Keratinocyte (primary cell): ENCODE data around the gene RESP18. TPM values are rescaled to one million over a fixed set of nuclear protein-coding genes. Genes with fewer than 3 reads are reported as not detected.

ENCODE experiments used
- DNase-seq: peaks from one replicate; pipeline ENCODE4 v3.0.0-alpha.2; 2011; ENCODE audit warnings: low read depth, missing footprints, low spot score
- FAIRE-seq: peaks from 2 replicates; lab custom pipeline; 2011; peaks lifted over from hg19 to GRCh38; lab: Jason Lieb, UNC
- H2AFZ ChIP-seq: 2 replicates; pipeline ENCODE4 v1.6.0; 2012; ENCODE audit warnings: low read length, control low read depth, inconsistent platforms; ENCODE audit not compliant: control insufficient read depth
- H3K27ac ChIP-seq: 2 replicates; pipeline ENCODE4 v1.5.1; 2011; ENCODE audit warnings: low read length; ENCODE audit not compliant: control insufficient read depth, insufficient read depth
- H3K27me3 ChIP-seq: 3 replicates; pipeline ENCODE4 v1.6.0; 2011; ENCODE audit warnings: low read length; ENCODE audit not compliant: control insufficient read depth, insufficient read depth; ENCODE audit errors: extremely low read depth
- H3K36me3 ChIP-seq, 2 experiments: 2 replicates in 1 of 2; 3 replicates in 1 of 2; pipeline ENCODE4 v1.5.1; 2011; ENCODE audit warnings: low read length in 2 of 2, mild to moderate bottlenecking in 1 of 2; ENCODE audit not compliant: control insufficient read depth in 2 of 2, insufficient read depth in 2 of 2; ENCODE audit errors: extremely low read depth in 1 of 2
- H3K4me1 ChIP-seq: 3 replicates; pipeline ENCODE4 v1.5.1; 2011; ENCODE audit warnings: low read length; ENCODE audit not compliant: control insufficient read depth, insufficient read depth; ENCODE audit errors: extremely low read depth
- H3K4me2 ChIP-seq: 3 replicates; pipeline ENCODE4 v1.6.0; 2011; ENCODE audit warnings: low read depth, low read length; ENCODE audit not compliant: control insufficient read depth, insufficient read depth; ENCODE audit errors: extremely low read depth
- H3K4me3 ChIP-seq, 3 experiments: fragments of 200-600 bp in 1 of 3; sonication (generic) in 1 of 3; 2 replicates in 2 of 3; 3 replicates in 1 of 3; pipeline ENCODE4 v1.5.1; 2011 to 2016; ENCODE audit warnings: low read length in 3 of 3, mild to moderate bottlenecking in 3 of 3, control low read depth in 2 of 3, inconsistent platforms in 1 of 3, low read depth in 1 of 3, mixed read lengths in 1 of 3, mixed run types in 1 of 3, moderate library complexity in 1 of 3; ENCODE audit not compliant: control insufficient read depth in 2 of 3, insufficient read depth in 2 of 3; ENCODE audit errors: extremely low read depth in 1 of 3
- H3K79me2 ChIP-seq: 2 replicates; pipeline ENCODE4 v1.6.0; 2012; ENCODE audit warnings: low read length; ENCODE audit not compliant: control insufficient read depth, insufficient read depth
- H3K9ac ChIP-seq: 3 replicates; pipeline ENCODE4 v1.6.0; 2011; ENCODE audit warnings: low read length; ENCODE audit not compliant: control insufficient read depth, insufficient read depth; ENCODE audit errors: extremely low read depth
- H3K9me1 ChIP-seq: 3 replicates; pipeline ENCODE4 v1.6.0; 2011; ENCODE audit warnings: low read length; ENCODE audit not compliant: control insufficient read depth, insufficient read depth; ENCODE audit errors: extremely low read depth
- H3K9me3 ChIP-seq: 2 replicates; pipeline ENCODE4 v1.5.1; 2012; ENCODE audit warnings: low read depth, low read length; ENCODE audit not compliant: control insufficient read depth
- H4K20me1 ChIP-seq: 3 replicates; pipeline ENCODE4 v1.6.0; 2011; ENCODE audit warnings: low read length; ENCODE audit not compliant: control insufficient read depth, insufficient read depth; ENCODE audit errors: extremely low read depth
- CTCF ChIP-seq, 3 experiments: IDR thresholded peaks in 1 of 3; conservative IDR thresholded peaks in 1 of 3; optimal IDR thresholded peaks in 1 of 3; 2 replicates in 2 of 3; 3 replicates in 1 of 3; pipeline versions ENCODE3 to v1.5.1; 2011; ENCODE audit warnings: low read length in 3 of 3, mild to moderate bottlenecking in 3 of 3, moderate library complexity in 2 of 3, control low read depth in 1 of 3, inconsistent platforms in 1 of 3; ENCODE audit not compliant: insufficient read depth in 2 of 3; ENCODE audit errors: extremely low read depth in 1 of 3
- EZH2 ChIP-seq: IDR thresholded peaks from one replicate; pipeline ENCODE4 v1.6.1; 2012; ENCODE audit warnings: inconsistent platforms, mild to moderate bottlenecking, low read length, moderate library complexity
- dilution Hi-C: fragments of 300-500 bp; cut with MboI; formaldehyde crosslinking; loops from one replicate; pipeline ENCODE4 v1.7.0; 2020; ENCODE audit warnings: low sequenced_read_pairs; ENCODE audit not compliant: extremely low pct_ligation_motif_present
- polyA plus RNA-seq, 5 experiments: library from polyadenylated mRNA; depleted of rRNA in 3 of 5; stranded (reverse) in 3 of 5; stranded (forward) in 1 of 5; unstranded in 1 of 5; fragments of >200 nt; gene quantifications; 1 replicate in 1 of 5; 2 replicates in 3 of 5; 3 replicates in 1 of 5; pipeline versions ENCODE4 v1.2.1 to v1.2.3, GENCODE V29; 2011 to 2012; ENCODE audit warnings: missing spikeins in 2 of 5, low read depth in 1 of 5, low replicate concordance in 1 of 5

RESP18 gene
- polyA plus RNA-seq, 1 donor (not counting 4 experiments of a cell fraction or from before 2014, with no cell fraction given): not detected

DNA sequence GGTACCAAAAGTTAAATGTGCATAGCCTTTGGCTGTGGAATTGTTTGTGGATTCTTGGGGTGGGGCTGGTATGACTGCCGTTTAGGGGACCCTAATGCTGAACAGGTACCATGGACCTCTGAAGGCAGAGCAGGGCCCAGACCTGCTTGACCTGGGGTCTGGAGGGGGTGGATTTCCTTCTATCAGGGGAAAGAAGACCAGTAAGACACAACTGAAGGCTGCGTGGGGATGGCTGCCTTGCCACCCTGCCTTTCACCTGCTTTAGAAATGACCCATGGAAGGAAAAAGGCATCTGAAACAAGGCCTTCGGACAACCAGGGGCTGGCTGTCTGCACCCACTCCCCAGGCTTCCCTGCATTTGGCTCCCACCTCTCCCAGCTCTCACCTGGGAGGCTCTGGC is 17.7 kb upstream of the RESP18 start:
- Histone ChIP-seq H3K27me3 (peaks cover 16% of the 10 kb centered on the region), H3K9ac (no peak overlapping the region), H3K9me3 (no peaks in the 10 kb centered on the region), H3K4me1 (no peaks in the 10 kb centered on the region), H2AFZ (no peak overlapping the region), H3K4me2 (no peak overlapping the region), H3K27ac (no peak overlapping the region), H3K79me2 (no peaks in the 10 kb centered on the region), H3K36me3 (no peaks in the 10 kb centered on the region), H4K20me1 (no peaks in the 10 kb centered on the region), H3K9me1 (no peaks in the 10 kb centered on the region), H3K4me3 (no peak overlapping the region)
- FAIRE-seq (no peak), DNase-seq (no peak)
- no peak for TF ChIP-seq EZH2
- no peak for TF ChIP-seq CTCF (optimal IDR thresholded peaks at IDR 0.05 in 1 of 3, IDR thresholded peaks at IDR 0.05 in 1 of 3, conservative IDR thresholded peaks at IDR 0.05 in 1 of 3; ENCODE audit: extremely low read depth in 1 of 3, insufficient read depth in 2 of 3, low read length in 3 of 3)
- dilution Hi-C loops: no loop called here

- H3K4me2 ChIP-seq: no peak overlapping the region
- no peaks in the 10 kb centered on the region for H3K27me3 ChIP-seq
- TF ChIP-seq CTCF (optimal IDR thresholded peaks at IDR 0.05 in 1 of 3, IDR thresholded peaks at IDR 0.05 in 1 of 3, conservative IDR thresholded peaks at IDR 0.05 in 1 of 3; ENCODE audit: extremely low read depth in 1 of 3, insufficient read depth in 2 of 3, low read length in 3 of 3) (no peak), EZH2 (no peak)
- no peaks in the 10 kb centered on the region for H3K9me3 ChIP-seq
- no peaks in the 10 kb centered on the region for H3K36me3 ChIP-seq
- H3K27ac ChIP-seq: no peak overlapping the region
- dilution Hi-C loops: no loop called here
- no peak overlapping the region for H3K9ac ChIP-seq
- no peak overlapping the region for H3K4me3 ChIP-seq
- no peak for FAIRE-seq
- no peak overlapping the region for H2AFZ ChIP-seq
- no peak for DNase-seq
- H3K4me1 ChIP-seq: no peaks in the 10 kb centered on the region
- no peaks in the 10 kb centered on the region for H4K20me1 ChIP-seq
- no peaks in the 10 kb centered on the region for H3K79me2 ChIP-seq
- H3K9me1 ChIP-seq: no peaks in the 10 kb centered on the region
These were observed 12.3 kb upstream of the RESP18 start for GRCh38 chr2:219344751-219345430.
